Stomach (tissue), 19 donors: Measurements from ENCODE around the gene QRFP. TPM values are rescaled to one million over a fixed set of nuclear protein-coding genes. Genes with fewer than 3 reads are reported as not detected.

ENCODE experiments used
- DNase-seq, 2 donors: peaks; one replicate each; pipeline versions ENCODE4 v3.0.0 to v3.0.0-alpha.2; 2013 to 2019
- H3K27ac ChIP-seq, 5 donors: fragments of 200-600 bp in 4 of 5; sonication (generic) in 4 of 5; one replicate each; pipeline ENCODE4 v1.5.1; 2013 to 2019; ENCODE audit warnings: mild to moderate bottlenecking in 1 of 5, moderate library complexity in 1 of 5
- H3K27me3 ChIP-seq, 3 donors: fragments of 200-600 bp; sonication (generic); one replicate each; pipeline ENCODE4 v1.5.1; 2017 to 2019; ENCODE audit warnings: mixed run types in 1 of 3
- H3K36me3 ChIP-seq, 4 donors: fragments of 200-600 bp; sonication (generic); 1 replicate in 3 of 4; 2 replicates in 1 of 4; pipeline ENCODE4 v1.5.1; 2016 to 2019
- H3K4me1 ChIP-seq, 4 donors: fragments of 200-600 bp; sonication (generic); one replicate each; pipeline ENCODE4 v1.5.1; 2016 to 2019
- H3K4me3 ChIP-seq, 4 donors: fragments of 200-600 bp; sonication (generic) in 3 of 4; one replicate each; pipeline ENCODE4 v1.5.1; 2016 to 2019; ENCODE audit warnings: mild to moderate bottlenecking in 1 of 4
- H3K9me3 ChIP-seq, 4 donors: fragments of 200-600 bp; sonication (generic); one replicate each; pipeline ENCODE4 v1.5.1; 2016 to 2019
- CTCF ChIP-seq, 7 experiments: fragments of 450-650 bp in 4 of 7; fragments of 200-600 bp in 3 of 7; sonication (generic) in 3 of 7; IDR thresholded peaks; one replicate each; pipeline ENCODE4 v1.5.1; 2016 to 2019; ENCODE audit warnings: antibody characterized with exemption in 7 of 7, control low read depth in 2 of 7, mild to moderate bottlenecking in 1 of 7
- EP300 ChIP-seq: sonication (generic); formaldehyde crosslinking; IDR thresholded peaks from one replicate; pipeline ENCODE4 v1.6.1; 2017; ENCODE audit warnings: antibody characterized with exemption
- POLR2A ChIP-seq, 4 donors: fragments of 450-650 bp; IDR thresholded peaks; one replicate each; pipeline ENCODE4 v1.6.1; 2016; ENCODE audit warnings: antibody characterized with exemption in 4 of 4, control low read depth in 2 of 4, mild to moderate bottlenecking in 1 of 4, moderate library complexity in 1 of 4
- POLR2AphosphoS5 ChIP-seq, 3 donors: sonication (generic); formaldehyde crosslinking; IDR thresholded peaks; one replicate each; pipeline ENCODE4 v1.6.1; 2016; ENCODE audit warnings: antibody characterized with exemption in 3 of 3
- WGBS, 5 donors: extraction: QIAGEN DNeasy Blood & Tissue Kit in 3 of 5; methylation state at CpG; one replicate each; pipeline versions ENCODE4 v1.1.5 to v1.1.7; 2013 to 2018; 5-methylcytosine and 5-hydroxymethylcytosine counted together
- intact Hi-C: fragments of 100-400 bp; cut with DNase I; formaldehyde crosslinking; loops from one replicate; pipeline ENCODE4 v1.15.1; 2023; ENCODE audit warnings: low total_unique reads
- long read RNA-seq, 10 donors: transcript quantifications; one replicate each; lab custom pipeline, GENCODE V29; 2026
- polyA plus RNA-seq, 3 donors: library from polyadenylated mRNA; stranded (reverse); fragments of 200-250 nt; gene quantifications; one replicate each; pipeline ENCODE4 v1.2.3, GENCODE V29; 2013
- total RNA-seq, 5 donors: library from RNA; depleted of rRNA; stranded (reverse); fragments of >200 nt; gene quantifications; one replicate each; pipeline versions ENCODE4 v1.1.0 to v1.2.3, GENCODE V29; 2014 to 2016
- donor health status: healthy with polysubstance abuse.
- donor health status: Bipolar disorder and iron deficiency.
- donor health status: healthy.

The QRFP gene
- total RNA-seq (not detected), polyA plus RNA-seq (not detected)
- long read RNA-seq, donor 1 = 0 reads
- long read RNA-seq, donor 2 = 0 reads
- long read RNA-seq, donor 3 = 0 reads
- long read RNA-seq, donor 4 = 0 reads
- long read RNA-seq, donor 5 = 0 reads
- long read RNA-seq, donor 6 = 0 reads
- long read RNA-seq, donor 7 = 0 reads
- long read RNA-seq, donor 8 = 0 reads
- long read RNA-seq, donor 9 = 0 reads
- long read RNA-seq, donor 10 = 0 reads

- H3K27ac ChIP-seq = no peak within 1 kb of the TSS
- H3K9me3 ChIP-seq = no peaks in the 10 kb centered on the region
- WGBS, 5 donors = 66 to 74% (median 68%) methylated on average over 15 to 27 of the region's 27 CpGs
- no peak for TF ChIP-seq EP300
- TF ChIP-seq CTCF (IDR thresholded peaks at IDR 0.05) = no peak
- TF ChIP-seq POLR2A (IDR thresholded peaks at IDR 0.05) = no peak
- TF ChIP-seq POLR2AphosphoS5 (IDR thresholded peaks at IDR 0.05) = no peak
- H3K36me3 ChIP-seq = peaks cover 6 to 26% (median 24%) of the 10 kb centered on the region in 4 donors
- DNase-seq = no peak
- no peak within 1 kb of the TSS for H3K4me3 ChIP-seq
- H3K27me3 ChIP-seq = peaks cover 0 to 42% (median 24%) of the 10 kb centered on the region in 3 donors
- intact Hi-C loops = no loop called here
- H3K4me1 ChIP-seq = peaks cover 18 to 54% (median 36%) of the 10 kb centered on the region in 4 donors
Observed at GRCh38 chr9:130896233-130897014, at the start of gene QRFP. TSS of gene QRFP (minus strand) at chr9:130896812. CDS start at chr9:130893838, 2,974 bp downstream.

- WGBS, 5 donors = 86 to 90% (median 87%) methylated on average over 9 of the region's 9 CpGs
- intact Hi-C loops = loop anchor here (10.0 kb wide), 1 partner anchor 180 kb away; no protein-coding TSS in a partner anchor
- H3K27ac ChIP-seq = no peak overlapping the region
- H3K4me1 ChIP-seq = peaks cover 0 to 13% (median 11%) of the 10 kb centered on the region in 4 donors
- peaks cover 0 to 75% (median 47%) of the 10 kb centered on the region in 3 donors for H3K27me3 ChIP-seq
- H3K4me3 ChIP-seq = no peak overlapping the region
- H3K9me3 ChIP-seq = peaks cover 0 to 6% (median 0%) of the 10 kb centered on the region in 4 donors
- TF ChIP-seq POLR2AphosphoS5 (IDR thresholded peaks at IDR 0.05) = no peak
- no peak for TF ChIP-seq CTCF (IDR thresholded peaks at IDR 0.05)
- TF ChIP-seq EP300 = no peak
- no peak for TF ChIP-seq POLR2A (IDR thresholded peaks at IDR 0.05)
- no peak for DNase-seq
- H3K36me3 ChIP-seq = no peaks in the 10 kb centered on the region
Observed at GRCh38 chr9:130945173-130945572, 48.6 kb upstream of the QRFP start.

- intact Hi-C loops = loop anchor here (10.0 kb wide), 1 partner anchor 180 kb away; no protein-coding TSS in a partner anchor
- 17 to 37% (median 21%) methylated on average over 3 of the region's 3 CpGs for WGBS, 5 donors
- DNase-seq = no peak
- TF ChIP-seq POLR2A (IDR thresholded peaks at IDR 0.05) = no peak
- no peak for TF ChIP-seq CTCF (IDR thresholded peaks at IDR 0.05)
- TF ChIP-seq POLR2AphosphoS5 (IDR thresholded peaks at IDR 0.05) = no peak
- TF ChIP-seq EP300 = no peak
- Histone ChIP-seq H3K27ac (no peak overlapping the region), H3K4me3 (no peak overlapping the region), H3K36me3 (no peaks in the 10 kb centered on the region), H3K4me1 (peaks cover 5 to 18% (median 17%) of the 10 kb centered on the region in 4 donors), H3K27me3 (peaks cover 3 to 78% (median 52%) of the 10 kb centered on the region in 3 donors), H3K9me3 (peaks cover 0 to 3% (median 0%) of the 10 kb centered on the region in 4 donors)
Observed at GRCh38 chr9:130944510-130945058, 48.0 kb upstream of the QRFP start.

- H3K36me3 ChIP-seq = no peaks in the 10 kb centered on the region
- peaks cover 10 to 78% (median 52%) of the 10 kb centered on the region in 3 donors for H3K27me3 ChIP-seq
- peaks cover 13 to 27% (median 25%) of the 10 kb centered on the region in 4 donors for H3K4me1 ChIP-seq
- WGBS, 5 donors = 34 to 48% (median 40%) methylated on average over 14 of the region's 14 CpGs
- no peak for TF ChIP-seq EP300
- TF ChIP-seq POLR2A (IDR thresholded peaks at IDR 0.05) = no peak
- H3K4me3 ChIP-seq = no peak overlapping the region
- H3K27ac ChIP-seq = no peak overlapping the region
- DNase-seq = no peak
- no peaks in the 10 kb centered on the region for H3K9me3 ChIP-seq
- intact Hi-C loops = loop anchor here (10.0 kb wide), 1 partner anchor 179 kb away; no protein-coding TSS in a partner anchor
Observed at GRCh38 chr9:130943777-130944176, 47.2 kb upstream of the QRFP start.
